ENCODE measurements around the gene ESD. TPM values are rescaled to one million over a fixed set of nuclear protein-coding genes. Genes with fewer than 3 reads are reported as not detected.

Gene ESD
- total and polyA plus RNA-seq, 2 of the 13 experiments (the other 11 are each of a cell fraction or from before 2014, with no cell fraction given) = 118 to 147 TPM

GRCh38 chr13:46801858-46802257 lies 4.9 kb upstream of the ESD start:
- Histone ChIP-seq H3K27me3 (ENCODE audit: control insufficient read depth in 1 of 2, insufficient read depth in 2 of 2, low read length in 2 of 2) (no peaks in the 10 kb centered on the region), H3K27ac (ENCODE audit: extremely low read length, insufficient read depth, low read length) (no peak overlapping the region), H3K9ac (ENCODE audit: insufficient read depth, low read depth, low read length) (no peak overlapping the region), H3K4me1 (ENCODE audit: insufficient read depth, low read length) (peaks cover 25% of the 10 kb centered on the region), H3K4me3 (replicated peaks in 1 of 3; ENCODE audit: insufficient read depth in 1 of 3, low read depth in 2 of 3, low read length in 3 of 3) (no peak overlapping the region), H3K36me3 (replicated peaks in 1 of 2; ENCODE audit: control insufficient read depth in 1 of 2, insufficient read depth in 2 of 2, low read length in 2 of 2) (no peaks in the 10 kb centered on the region), H4K20me1 (ENCODE audit: insufficient read depth, low read length) (no peaks in the 10 kb centered on the region), H2AFZ (ENCODE audit: low read length) (no peak overlapping the region), H3K9me3 (ENCODE audit: low read length) (no peaks in the 10 kb centered on the region), H3K4me2 (ENCODE audit: low read depth, low read length) (no peak overlapping the region), H3K79me2 (ENCODE audit: insufficient read depth, low read length) (no peaks in the 10 kb centered on the region)
- FAIRE-seq (no peak), ATAC-seq (no peak), DNase-seq (ENCODE audit: low spot score) (no peak)
- TF ChIP-seq NFYC (CRISPR knock-in tag; IDR thresholded peaks at IDR 0.05) = no peak
- no peak for TF ChIP-seq ZSCAN5A (CRISPR knock-in tag; IDR thresholded peaks at IDR 0.05; ENCODE audit: borderline replicate concordance)
- TF ChIP-seq IKZF5 (CRISPR knock-in tag; IDR thresholded peaks at IDR 0.05) = no peak
- no peak for TF ChIP-seq KLF16 (CRISPR knock-in tag; IDR thresholded peaks at IDR 0.05)
- no peak for TF ChIP-seq RBFOX2 (IDR thresholded peaks at IDR 0.05; ENCODE audit: low read depth, low read length)
- TF ChIP-seq KAT2B (IDR thresholded peaks at IDR 0.05; ENCODE audit: borderline replicate concordance, low read depth, low read length) = no peak
- TF ChIP-seq CSRNP2 (CRISPR knock-in tag; conservative IDR thresholded peaks at IDR 0.05; ENCODE audit: low read depth) = no peak
- 6% methylated on average over 1 of the region's 1 CpG for WGBS (ENCODE audit: low lambda C conversion rate)
- no TSS peak for BruUV-seq (replicated peaks)
- ChIA-PET POLR2A (no interaction called here), CTCF (ENCODE audit: low intra/inter-chr PET ratio, low total read pairs) (no interaction called here)
- intact Hi-C loops (cut with micrococcal nuclease; ENCODE audit: unreplicated experiment) = no loop called here
- in situ Hi-C loops (cut with HindIII; ENCODE audit: extremely low pct_ligation_motif_present, low pct_unique_long_range_greater_than_20kb) = no loop called here
